WTC11 (cell line): ENCODE data around the gene NOXO1. TPM values are rescaled to one million over a fixed set of nuclear protein-coding genes. Genes with fewer than 3 reads are reported as not detected.
A peak's percentile ranks its signal among the peaks of the same experiment; 100 is the strongest.

Source experiments
- CBFB ChIP-seq: sonication (generic); formaldehyde crosslinking; IDR thresholded peaks from 2 replicates; pipeline ENCODE4 v1.8.1; 2022; ENCODE audit warnings: mild to moderate bottlenecking, low read depth, missing genetic modification reagents
- CREB1 ChIP-seq: sonication (generic); formaldehyde crosslinking; IDR thresholded peaks from 2 replicates; pipeline ENCODE4 v1.8.0; 2023; ENCODE audit warnings: mild to moderate bottlenecking, missing genetic modification reagents
- CTCF ChIP-seq: fragments of 200-600 bp; IDR thresholded peaks from 2 replicates; pipeline ENCODE4 v1.8.0; 2022; ENCODE audit warnings: antibody characterized with exemption
- EMX1 ChIP-seq: fragments of 250-450 bp; sonication (Bioruptor Pico); IDR thresholded peaks from 2 replicates; pipeline ENCODE4 v1.8.0; 2021; ENCODE audit warnings: mild to moderate bottlenecking
- FOXK1 ChIP-seq: sonication (generic); formaldehyde crosslinking; IDR thresholded peaks from 2 replicates; pipeline ENCODE4 v1.8.0; 2022; ENCODE audit warnings: mild to moderate bottlenecking, moderate library complexity, missing genetic modification reagents
- FOXP1 ChIP-seq: sonication (generic); formaldehyde crosslinking; IDR thresholded peaks from 2 replicates; pipeline ENCODE4 v1.8.0; 2022; ENCODE audit warnings: missing genetic modification reagents, mild to moderate bottlenecking, moderate library complexity, borderline replicate concordance
- GRHL2 ChIP-seq: fragments of 250-450 bp; sonication (Bioruptor Pico); IDR thresholded peaks from 2 replicates; pipeline ENCODE4 v1.8.0; 2022; ENCODE audit warnings: mild to moderate bottlenecking, moderate library complexity; ENCODE audit not compliant: insufficient replicate concordance, severe bottlenecking
- JUN ChIP-seq: sonication (generic); formaldehyde crosslinking; IDR thresholded peaks from 2 replicates; pipeline ENCODE4 v1.8.0; 2023; ENCODE audit warnings: mild to moderate bottlenecking, missing genetic modification reagents
- MAX ChIP-seq: sonication (generic); formaldehyde crosslinking; IDR thresholded peaks from 2 replicates; pipeline ENCODE4 v1.8.0; 2022; ENCODE audit warnings: mild to moderate bottlenecking, missing genetic modification reagents
- MXD4 ChIP-seq: fragments of 250-450 bp; sonication (Bioruptor Pico); IDR thresholded peaks from 2 replicates; pipeline ENCODE4 v1.8.0; 2021; ENCODE audit warnings: mild to moderate bottlenecking, moderate library complexity, borderline replicate concordance
- MYBL2 ChIP-seq: sonication (generic); formaldehyde crosslinking; IDR thresholded peaks from 2 replicates; pipeline ENCODE4 v1.8.1; 2023; ENCODE audit warnings: mild to moderate bottlenecking, moderate library complexity, missing genetic modification reagents
- NFATC4 ChIP-seq: fragments of 250-450 bp; sonication (Bioruptor Pico); IDR thresholded peaks from 2 replicates; pipeline ENCODE4 v1.9.0; 2021; ENCODE audit warnings: mild to moderate bottlenecking
- TCF7 ChIP-seq: sonication (generic); formaldehyde crosslinking; IDR thresholded peaks from 2 replicates; pipeline ENCODE4 v1.8.0; 2022; ENCODE audit warnings: mild to moderate bottlenecking, low read depth, missing genetic modification reagents, moderate library complexity
- TEAD4 ChIP-seq: sonication (generic); formaldehyde crosslinking; IDR thresholded peaks from 2 replicates; pipeline ENCODE4 v1.8.0; 2022; ENCODE audit warnings: mild to moderate bottlenecking, missing genetic modification reagents
- USF1 ChIP-seq: sonication (generic); formaldehyde crosslinking; IDR thresholded peaks from 2 replicates; pipeline ENCODE4 v1.8.0; 2022; ENCODE audit warnings: mild to moderate bottlenecking, missing genetic modification reagents
- ZMAT4 ChIP-seq: fragments of 250-450 bp; sonication (Bioruptor Pico); IDR thresholded peaks from 2 replicates; pipeline ENCODE4 v1.9.0; 2021; ENCODE audit warnings: mild to moderate bottlenecking
- ZNF232 ChIP-seq: sonication (generic); formaldehyde crosslinking; IDR thresholded peaks from 2 replicates; pipeline ENCODE4 v1.8.0; 2022; ENCODE audit warnings: mild to moderate bottlenecking, missing genetic modification reagents
- ZNF263 ChIP-seq: sonication (generic); formaldehyde crosslinking; IDR thresholded peaks from 2 replicates; pipeline ENCODE4 v1.8.1; 2022; ENCODE audit warnings: low read depth, mild to moderate bottlenecking, moderate library complexity, missing genetic modification reagents
- ZNF281 ChIP-seq: sonication (generic); formaldehyde crosslinking; IDR thresholded peaks from 2 replicates; pipeline ENCODE4 v1.8.0; 2023; ENCODE audit warnings: mild to moderate bottlenecking, missing genetic modification reagents
- ZNF317 ChIP-seq: sonication (generic); formaldehyde crosslinking; IDR thresholded peaks from 2 replicates; pipeline ENCODE4 v1.8.1; 2023; ENCODE audit warnings: low read depth, mild to moderate bottlenecking, moderate library complexity, missing genetic modification reagents, borderline replicate concordance
- ZNF423 ChIP-seq: fragments of 250-450 bp; sonication (Bioruptor Pico); IDR thresholded peaks from 2 replicates; pipeline ENCODE4 v2.1.2; 2022; ENCODE audit warnings: mild to moderate bottlenecking, moderate library complexity
- total RNA-seq: library from RNA; stranded (reverse); gene quantifications from 3 replicates; pipeline ENCODE4 v1.2.3, GENCODE V29; 2021
- TF ChIP-seq, protein P1 (sequence below): sonication (generic); formaldehyde crosslinking; IDR thresholded peaks from 2 replicates; pipeline ENCODE4 v1.8.1; 2023; ENCODE audit warnings: mild to moderate bottlenecking, missing genetic modification reagents, moderate library complexity
- TF ChIP-seq, protein P2 (sequence below): sonication (generic); formaldehyde crosslinking; IDR thresholded peaks from 2 replicates; pipeline ENCODE4 v1.8.1; 2022; ENCODE audit warnings: low read depth, mild to moderate bottlenecking, moderate library complexity, missing genetic modification reagents, borderline replicate concordance
- TF ChIP-seq, protein P3 (sequence below): sonication (generic); formaldehyde crosslinking; IDR thresholded peaks from 2 replicates; pipeline ENCODE4 v1.8.1; 2022; ENCODE audit warnings: missing genetic modification reagents, borderline replicate concordance
- TF ChIP-seq, protein P4 (sequence below): fragments of 250-450 bp; sonication (Bioruptor Pico); IDR thresholded peaks from 2 replicates; pipeline ENCODE4 v2.1.2; 2022; ENCODE audit warnings: mild to moderate bottlenecking, moderate library complexity

The NOXO1 gene
- total RNA-seq, 1 experiment from 2014 or later, result 5.7 TPM

DNA sequence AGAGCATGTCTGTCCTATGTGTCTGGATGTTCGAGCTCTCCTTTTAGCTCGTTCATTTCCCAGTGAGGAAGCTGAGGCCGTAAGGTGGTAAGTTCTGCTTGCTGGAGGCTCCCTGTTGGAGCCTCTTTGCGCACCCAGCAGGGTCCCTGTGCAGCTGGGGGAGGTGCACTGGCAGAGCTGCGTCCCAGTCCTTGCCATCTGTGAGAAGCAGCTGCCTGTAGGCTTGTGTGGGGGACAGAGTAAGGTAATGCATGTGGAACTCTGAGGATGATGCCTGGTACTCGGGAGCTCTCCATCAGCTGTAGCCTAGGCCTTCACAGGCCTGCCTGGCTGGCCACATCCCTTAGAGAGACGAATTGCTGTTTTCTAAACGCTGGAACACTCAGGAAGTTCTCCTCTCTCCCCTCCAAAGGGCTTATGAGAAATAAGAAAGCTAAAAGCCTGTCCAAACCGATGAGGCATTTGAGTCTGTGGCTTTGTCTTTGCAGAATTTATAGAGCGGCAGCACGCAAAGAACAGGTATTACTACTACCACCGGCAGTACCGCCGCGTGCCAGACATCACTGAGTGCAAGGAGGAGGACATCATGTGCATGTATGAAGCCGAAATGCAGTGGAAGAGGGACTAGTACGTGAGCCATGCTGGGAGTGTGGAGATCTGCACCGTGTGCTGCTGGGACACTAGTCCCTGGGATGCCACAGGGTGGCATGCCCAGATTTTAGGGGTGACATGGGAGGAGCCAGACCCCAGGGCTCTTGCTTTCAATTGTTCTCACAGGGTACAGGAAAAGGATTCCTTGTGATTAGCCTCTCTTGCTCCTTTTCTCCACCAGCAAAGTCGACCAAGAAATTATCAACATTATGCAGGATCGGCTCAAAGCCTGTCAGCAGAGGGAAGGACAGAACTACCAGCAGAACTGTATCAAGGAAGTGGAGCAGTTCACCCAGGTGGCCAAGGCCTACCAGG is 20.3 kb downstream of the NOXO1 start (continued):
- TF ChIP-seq ZNF281 (CRISPR knock-in tag) (no peak), FOXP1 (no peak; the same call in 1 of the 2 replicates), ZNF423 (CRISPR knock-in tag) (no peak; the same call in 1 of the 2 replicates), ZMAT4 (CRISPR knock-in tag) (no peak), MXD4 (no peak), NFATC4 (peak; percentile 96), ZNF263 (no peak), GRHL2 (no peak), EMX1 (CRISPR knock-in tag) (peak; percentile 97), TCF7 (peak; percentile 35; the same call in 1 of the 2 replicates), MYBL2 (CRISPR knock-in tag) (no peak), CBFB (no peak), USF1 (CRISPR knock-in tag) (peak; percentile 11; the same call in 1 of the 2 replicates), MAX (CRISPR knock-in tag) (peak; percentile 49; the same call in 1 of the 2 replicates), CREB1 (CRISPR knock-in tag) (no peak), FOXK1 (CRISPR knock-in tag) (no peak), ZNF232 (CRISPR knock-in tag) (0 out of 2 replicates have a peak, but pooled peaks have one; percentile 60), ZNF317 (CRISPR knock-in tag) (no peak), TEAD4 (peak; percentile 32; the same call in 1 of the 2 replicates), CTCF (no peak), JUN (peak; percentile 31; the same call in 1 of the 2 replicates)
- TF ChIP-seq, protein P1, sequence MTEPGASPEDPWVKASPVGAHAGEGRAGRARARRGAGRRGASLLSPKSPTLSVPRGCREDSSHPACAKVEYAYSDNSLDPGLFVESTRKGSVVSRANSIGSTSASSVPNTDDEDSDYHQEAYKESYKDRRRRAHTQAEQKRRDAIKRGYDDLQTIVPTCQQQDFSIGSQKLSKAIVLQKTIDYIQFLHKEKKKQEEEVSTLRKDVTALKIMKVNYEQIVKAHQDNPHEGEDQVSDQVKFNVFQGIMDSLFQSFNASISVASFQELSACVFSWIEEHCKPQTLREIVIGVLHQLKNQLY, result peak; percentile 17; the same call in 1 of the 2 replicates
- TF ChIP-seq, protein P2, sequence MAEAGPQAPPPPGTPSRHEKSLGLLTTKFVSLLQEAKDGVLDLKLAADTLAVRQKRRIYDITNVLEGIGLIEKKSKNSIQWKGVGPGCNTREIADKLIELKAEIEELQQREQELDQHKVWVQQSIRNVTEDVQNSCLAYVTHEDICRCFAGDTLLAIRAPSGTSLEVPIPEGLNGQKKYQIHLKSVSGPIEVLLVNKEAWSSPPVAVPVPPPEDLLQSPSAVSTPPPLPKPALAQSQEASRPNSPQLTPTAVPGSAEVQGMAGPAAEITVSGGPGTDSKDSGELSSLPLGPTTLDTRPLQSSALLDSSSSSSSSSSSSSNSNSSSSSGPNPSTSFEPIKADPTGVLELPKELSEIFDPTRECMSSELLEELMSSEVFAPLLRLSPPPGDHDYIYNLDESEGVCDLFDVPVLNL (CRISPR knock-in tag), result no peak
- TF ChIP-seq, protein P3, sequence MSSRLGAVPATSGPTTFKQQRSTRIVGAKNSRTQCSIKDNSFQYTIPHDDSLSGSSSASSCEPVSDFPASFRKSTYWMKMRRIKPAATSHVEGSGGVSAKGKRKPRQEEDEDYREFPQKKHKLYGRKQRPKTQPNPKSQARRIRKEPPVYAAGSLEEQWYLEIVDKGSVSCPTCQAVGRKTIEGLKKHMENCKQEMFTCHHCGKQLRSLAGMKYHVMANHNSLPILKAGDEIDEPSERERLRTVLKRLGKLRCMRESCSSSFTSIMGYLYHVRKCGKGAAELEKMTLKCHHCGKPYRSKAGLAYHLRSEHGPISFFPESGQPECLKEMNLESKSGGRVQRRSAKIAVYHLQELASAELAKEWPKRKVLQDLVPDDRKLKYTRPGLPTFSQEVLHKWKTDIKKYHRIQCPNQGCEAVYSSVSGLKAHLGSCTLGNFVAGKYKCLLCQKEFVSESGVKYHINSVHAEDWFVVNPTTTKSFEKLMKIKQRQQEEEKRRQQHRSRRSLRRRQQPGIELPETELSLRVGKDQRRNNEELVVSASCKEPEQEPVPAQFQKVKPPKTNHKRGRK (CRISPR knock-in tag), result no peak
- TF ChIP-seq, protein P4, sequence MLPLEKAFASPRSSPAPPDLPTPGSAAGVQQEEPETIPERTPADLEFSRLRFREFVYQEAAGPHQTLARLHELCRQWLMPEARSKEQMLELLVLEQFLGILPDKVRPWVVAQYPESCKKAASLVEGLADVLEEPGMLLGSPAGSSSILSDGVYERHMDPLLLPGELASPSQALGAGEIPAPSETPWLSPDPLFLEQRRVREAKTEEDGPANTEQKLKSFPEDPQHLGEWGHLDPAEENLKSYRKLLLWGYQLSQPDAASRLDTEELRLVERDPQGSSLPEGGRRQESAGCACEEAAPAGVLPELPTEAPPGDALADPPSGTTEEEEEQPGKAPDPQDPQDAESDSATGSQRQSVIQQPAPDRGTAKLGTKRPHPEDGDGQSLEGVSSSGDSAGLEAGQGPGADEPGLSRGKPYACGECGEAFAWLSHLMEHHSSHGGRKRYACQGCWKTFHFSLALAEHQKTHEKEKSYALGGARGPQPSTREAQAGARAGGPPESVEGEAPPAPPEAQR, result no peak
